Transverse colon (tissue), 3 donors: Measurements from ENCODE around the gene KDM3A.

Source experiments
- POLR2A ChIP-seq: fragments of 450-650 bp; IDR thresholded peaks from one replicate; pipeline ENCODE4 v1.6.1; 2016; ENCODE audit warnings: antibody characterized with exemption, mild to moderate bottlenecking, moderate library complexity
- TF ChIP-seq, protein P1 (sequence below), 5 experiments: fragments of 200-600 bp in 3 of 5; fragments of 450-650 bp in 2 of 5; sonication (generic) in 3 of 5; IDR thresholded peaks; 1 replicate in 2 of 5; 2 replicates in 3 of 5; pipeline ENCODE4 v1.5.1; 2016 to 2017; ENCODE audit warnings: antibody characterized with exemption in 5 of 5, inconsistent platforms in 3 of 5, mild to moderate bottlenecking in 2 of 5, moderate library complexity in 1 of 5

DNA sequence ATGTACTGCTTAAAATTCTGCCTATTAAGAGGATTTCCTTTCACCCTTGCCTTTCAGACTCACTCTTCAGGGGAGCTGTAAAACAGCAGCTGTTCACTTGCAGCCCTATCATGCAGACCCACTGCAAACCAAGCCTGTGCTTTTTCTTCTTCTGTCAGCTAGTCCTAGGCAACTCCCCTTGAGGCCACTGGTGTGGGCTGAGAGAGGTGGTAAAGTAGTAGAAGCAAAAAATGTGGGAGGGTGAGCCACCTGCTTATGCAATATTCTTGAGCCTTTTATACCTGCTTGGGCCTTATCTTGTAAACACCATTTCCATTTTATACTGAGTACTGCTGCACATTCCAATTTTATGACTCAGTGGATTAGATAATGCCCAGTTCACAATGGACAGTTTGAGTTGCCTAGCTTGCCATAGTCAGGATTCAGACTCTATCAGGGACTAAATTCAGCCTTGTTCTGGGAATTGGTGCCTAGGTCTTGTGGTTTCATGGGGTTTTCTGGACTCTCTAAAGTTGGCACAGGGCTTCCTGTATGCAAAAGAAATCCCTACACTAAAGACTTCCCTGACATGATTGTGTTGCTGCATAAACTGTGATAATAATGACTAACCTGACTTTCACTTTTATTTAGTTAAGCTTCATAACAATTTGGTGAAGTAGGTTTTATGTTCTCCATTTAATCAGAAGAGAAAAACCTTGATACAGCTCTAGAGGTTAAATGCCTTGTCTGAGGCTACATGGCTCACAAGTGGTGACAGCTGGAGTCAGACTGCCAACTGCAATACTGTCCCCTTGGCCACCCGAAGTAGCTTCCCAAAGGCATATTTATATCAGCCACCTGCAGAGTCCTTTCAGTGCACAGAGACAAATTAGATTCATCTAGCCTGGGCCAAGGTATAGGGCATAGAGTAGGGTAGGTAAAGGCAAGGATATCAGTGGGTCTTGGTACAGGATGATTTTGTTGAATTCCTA is 47.4 kb upstream of the KDM3A start:
- no peak for TF ChIP-seq POLR2A
- TF ChIP-seq, protein P1, sequence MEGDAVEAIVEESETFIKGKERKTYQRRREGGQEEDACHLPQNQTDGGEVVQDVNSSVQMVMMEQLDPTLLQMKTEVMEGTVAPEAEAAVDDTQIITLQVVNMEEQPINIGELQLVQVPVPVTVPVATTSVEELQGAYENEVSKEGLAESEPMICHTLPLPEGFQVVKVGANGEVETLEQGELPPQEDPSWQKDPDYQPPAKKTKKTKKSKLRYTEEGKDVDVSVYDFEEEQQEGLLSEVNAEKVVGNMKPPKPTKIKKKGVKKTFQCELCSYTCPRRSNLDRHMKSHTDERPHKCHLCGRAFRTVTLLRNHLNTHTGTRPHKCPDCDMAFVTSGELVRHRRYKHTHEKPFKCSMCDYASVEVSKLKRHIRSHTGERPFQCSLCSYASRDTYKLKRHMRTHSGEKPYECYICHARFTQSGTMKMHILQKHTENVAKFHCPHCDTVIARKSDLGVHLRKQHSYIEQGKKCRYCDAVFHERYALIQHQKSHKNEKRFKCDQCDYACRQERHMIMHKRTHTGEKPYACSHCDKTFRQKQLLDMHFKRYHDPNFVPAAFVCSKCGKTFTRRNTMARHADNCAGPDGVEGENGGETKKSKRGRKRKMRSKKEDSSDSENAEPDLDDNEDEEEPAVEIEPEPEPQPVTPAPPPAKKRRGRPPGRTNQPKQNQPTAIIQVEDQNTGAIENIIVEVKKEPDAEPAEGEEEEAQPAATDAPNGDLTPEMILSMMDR (IDR thresholded peaks at IDR 0.05), result no peak
